Glomerular visceral epithelial cell (primary cell): ENCODE results near the gene TRPM3.

Experiments
- DNase-seq: peaks from one replicate; pipeline ENCODE4 v3.0.0-alpha.2; 2016; ENCODE audit errors: extremely low spot score

TRPM3 gene

GRCh38 chr9:70581214-70581954 is 540.0 kb downstream of the TRPM3 start:
- peak; percentile 22 for DNase-seq

GRCh38 chr9:70580606-70581195 is 540.7 kb downstream of the TRPM3 start:
- no peak for DNase-seq

GRCh38 chr9:70579686-70580085 is 541.7 kb downstream of the TRPM3 start:
- DNase-seq, result no peak

- DNase-seq, result no peak
These were observed 542.7 kb downstream of the TRPM3 start for GRCh38 chr9:70578720-70579119.

GRCh38 chr9:70577671-70578070 is 543.8 kb downstream of the TRPM3 start:
- no peak for DNase-seq

- DNase-seq, result no peak
These were observed 545.3 kb downstream of the TRPM3 start for GRCh38 chr9:70576116-70576515.

- DNase-seq, result no peak
These were observed 547.1 kb downstream of the TRPM3 start for GRCh38 chr9:70574151-70574837.

- DNase-seq, result no peak
These were observed 548.1 kb downstream of the TRPM3 start for GRCh38 chr9:70573308-70573707.

- no peak for DNase-seq
These were observed 550.2 kb downstream of the TRPM3 start for GRCh38 chr9:70571258-70571657.

- DNase-seq, result no peak
These were observed 551.6 kb downstream of the TRPM3 start for GRCh38 chr9:70569791-70570190.

- DNase-seq, result no peak
These were observed 552.2 kb downstream of the TRPM3 start for GRCh38 chr9:70569070-70569772.

- no peak for DNase-seq
These were observed 553.9 kb downstream of the TRPM3 start for GRCh38 chr9:70567511-70567910.

- no peak for DNase-seq
These were observed 554.7 kb downstream of the TRPM3 start for GRCh38 chr9:70566751-70567150.

- no peak for DNase-seq
These were observed 555.4 kb downstream of the TRPM3 start for GRCh38 chr9:70566066-70566465.

GRCh38 chr9:70564468-70565335 is 556.7 kb downstream of the TRPM3 start:
- no peak for DNase-seq

GRCh38 chr9:70563431-70564204 is 557.8 kb downstream of the TRPM3 start:
- peak; percentile 36 for DNase-seq

- DNase-seq, result no peak
These were observed 558.4 kb downstream of the TRPM3 start for GRCh38 chr9:70563010-70563409.

GRCh38 chr9:70561786-70562395 is 559.5 kb downstream of the TRPM3 start:
- no peak for DNase-seq

- no peak for DNase-seq
These were observed 560.3 kb downstream of the TRPM3 start for GRCh38 chr9:70561111-70561510.

- no peak for DNase-seq
These were observed 562.3 kb downstream of the TRPM3 start for GRCh38 chr9:70559102-70559501.
